ENCODE results near the gene MAD2L1BP. TPM values are rescaled to one million over a fixed set of nuclear protein-coding genes. Genes with fewer than 3 reads are reported as not detected.
"Not testable (repeated sequence)": the region's sequence is repeated elsewhere in the genome, so short reads cannot be mapped to it uniquely, and the experiment has no call there.

The MAD2L1BP gene
- polyA plus RNA-seq, 2 donors = 10.1 to 23.6 TPM

GRCh38 chr6:43634702-43635303, 837 bp upstream of the MAD2L1BP start:
- peak overlapping the region in 1 of 2 donors; percentile 83 for H3K27ac ChIP-seq (ENCODE audit: low read depth in 2 of 2, low read length in 1 of 2)
- peaks cover 0 to 2% of the 10 kb centered on the region in 2 donors for H3K4me1 ChIP-seq (ENCODE audit: control insufficient read depth in 2 of 2, insufficient read depth in 2 of 2, low read length in 1 of 2)
- 71 to 76% methylated on average over 9 of the region's 9 CpGs for WGBS, 2 donors
- H3K4me3 ChIP-seq (ENCODE audit: low read depth in 1 of 2, low read length in 2 of 2) = no peak overlapping the region
- H3K36me3 ChIP-seq (ENCODE audit: control insufficient read depth in 2 of 2, insufficient read depth in 2 of 2, low read length in 1 of 2) = no peaks in the 10 kb centered on the region
- no peaks in the 10 kb centered on the region for H3K9me3 ChIP-seq (ENCODE audit: control insufficient read depth in 2 of 2, insufficient read depth in 1 of 2, low read depth in 1 of 2, low read length in 1 of 2)
- H3K27me3 ChIP-seq (ENCODE audit: control insufficient read depth in 1 of 2, insufficient read depth in 2 of 2, low read length in 2 of 2) = no peaks in the 10 kb centered on the region

- H3K4me1 ChIP-seq (ENCODE audit: control insufficient read depth in 2 of 2, insufficient read depth in 2 of 2, low read length in 1 of 2) = peaks cover 2 to 4% of the 10 kb centered on the region in 2 donors
- peak overlapping the region; percentile 81 to 83 for H3K27ac ChIP-seq (ENCODE audit: low read depth in 2 of 2, low read length in 1 of 2)
- peaks cover 0 to 8% of the 10 kb centered on the region in 2 donors for H3K36me3 ChIP-seq (ENCODE audit: control insufficient read depth in 2 of 2, insufficient read depth in 2 of 2, low read length in 1 of 2)
- no peaks in the 10 kb centered on the region for H3K27me3 ChIP-seq (ENCODE audit: control insufficient read depth in 1 of 2, insufficient read depth in 2 of 2, low read length in 2 of 2)
- 12 to 13% methylated on average over 7 of the region's 7 CpGs for WGBS, 2 donors
- H3K9me3 ChIP-seq (ENCODE audit: control insufficient read depth in 2 of 2, insufficient read depth in 1 of 2, low read depth in 1 of 2, low read length in 1 of 2) = no peaks in the 10 kb centered on the region
- H3K4me3 ChIP-seq (ENCODE audit: low read depth in 1 of 2, low read length in 2 of 2) = peak overlapping the region; percentile 78 to 80
These were observed 644 bp downstream of the MAD2L1BP start for GRCh38 chr6:43636308-43636659.

GRCh38 chr6:43639984-43640800, 4.6 kb downstream of the MAD2L1BP start:
- Histone ChIP-seq H3K27me3 (ENCODE audit: control insufficient read depth in 1 of 2, insufficient read depth in 2 of 2, low read length in 2 of 2) (no peaks in the 10 kb centered on the region), H3K36me3 (ENCODE audit: control insufficient read depth in 2 of 2, insufficient read depth in 2 of 2, low read length in 1 of 2) (peaks cover 0 to 8% of the 10 kb centered on the region in 2 donors), H3K4me3 (ENCODE audit: low read depth in 1 of 2, low read length in 2 of 2) (no peak overlapping the region), H3K9me3 (ENCODE audit: control insufficient read depth in 2 of 2, insufficient read depth in 1 of 2, low read depth in 1 of 2, low read length in 1 of 2) (no peaks in the 10 kb centered on the region), H3K4me1 (ENCODE audit: control insufficient read depth in 2 of 2, insufficient read depth in 2 of 2, low read length in 1 of 2) (peaks cover 2 to 4% of the 10 kb centered on the region in 2 donors), H3K27ac (ENCODE audit: low read depth in 2 of 2, low read length in 1 of 2) (peak overlapping the region in 1 of 2 donors; percentile 64)
- 88 to 89% methylated on average over 21 of the region's 21 CpGs for WGBS, 2 donors

GRCh38 chr6:43644940-43645612, 9.4 kb downstream of the MAD2L1BP start, which contains the start of gene RSPH9:
Gene RSPH9, plus strand, starts transcription at chr6:43645036. Its CDS starts 63 bp downstream, at chr6:43645099.
- no peaks in the 10 kb centered on the region for H3K9me3 ChIP-seq (ENCODE audit: control insufficient read depth in 2 of 2, insufficient read depth in 1 of 2, low read depth in 1 of 2, low read length in 1 of 2)
- peaks cover 0 to 5% of the 10 kb centered on the region in 2 donors for H3K36me3 ChIP-seq (ENCODE audit: control insufficient read depth in 2 of 2, insufficient read depth in 2 of 2, low read length in 1 of 2)
- WGBS, 2 donors = 10 to 14% methylated on average over 52 of the region's 52 CpGs
- peak within 1 kb of the TSS in 1 of 2 donors; percentile 17 for H3K27ac ChIP-seq (ENCODE audit: low read depth in 2 of 2, low read length in 1 of 2)
- H3K27me3 ChIP-seq (ENCODE audit: control insufficient read depth in 1 of 2, insufficient read depth in 2 of 2, low read length in 2 of 2) = no peaks in the 10 kb centered on the region
- H3K4me1 ChIP-seq (ENCODE audit: control insufficient read depth in 2 of 2, insufficient read depth in 2 of 2, low read length in 1 of 2) = peaks cover 0 to 2% of the 10 kb centered on the region in 2 donors
- H3K4me3 ChIP-seq (ENCODE audit: low read depth in 1 of 2, low read length in 2 of 2) = peak within 1 kb of the TSS; percentile 25 to 34

- H3K27ac ChIP-seq (ENCODE audit: low read depth in 2 of 2, low read length in 1 of 2) = peak overlapping the region in 1 of 2 donors; percentile 17
These were observed 9.9 kb downstream of the MAD2L1BP start for GRCh38 chr6:43645613-43645964.

GRCh38 chr6:43647613-43648012, 12.0 kb downstream of the MAD2L1BP start:
- no peaks in the 10 kb centered on the region for H3K27me3 ChIP-seq (ENCODE audit: control insufficient read depth in 1 of 2, insufficient read depth in 2 of 2, low read length in 2 of 2)
- H3K4me3 ChIP-seq (ENCODE audit: low read depth in 1 of 2, low read length in 2 of 2) = no peak overlapping the region
- no peaks in the 10 kb centered on the region for H3K36me3 ChIP-seq (ENCODE audit: control insufficient read depth in 2 of 2, insufficient read depth in 2 of 2, low read length in 1 of 2)
- H3K27ac ChIP-seq (ENCODE audit: low read depth in 2 of 2, low read length in 1 of 2) = no peak overlapping the region
- 92 to 94% methylated on average over 3 of the region's 3 CpGs for WGBS, 2 donors
- no peaks in the 10 kb centered on the region for H3K4me1 ChIP-seq (ENCODE audit: control insufficient read depth in 2 of 2, insufficient read depth in 2 of 2, low read length in 1 of 2)
- no peaks in the 10 kb centered on the region for H3K9me3 ChIP-seq (ENCODE audit: control insufficient read depth in 2 of 2, insufficient read depth in 1 of 2, low read depth in 1 of 2, low read length in 1 of 2)

More at GRCh38 chr6:43645613-43645964, 9.9 kb downstream of the MAD2L1BP start:
- H3K9me3 ChIP-seq (ENCODE audit: control insufficient read depth in 2 of 2, insufficient read depth in 1 of 2, low read depth in 1 of 2, low read length in 1 of 2) = no peaks in the 10 kb centered on the region
- H3K4me1 ChIP-seq (ENCODE audit: control insufficient read depth in 2 of 2, insufficient read depth in 2 of 2, low read length in 1 of 2) = no peaks in the 10 kb centered on the region
- H3K27me3 ChIP-seq (ENCODE audit: control insufficient read depth in 1 of 2, insufficient read depth in 2 of 2, low read length in 2 of 2) = no peaks in the 10 kb centered on the region
- H3K4me3 ChIP-seq (ENCODE audit: low read depth in 1 of 2, low read length in 2 of 2) = peak overlapping the region; percentile 25 to 34
- WGBS, 2 donors = 13% methylated on average over 9 of the region's 9 CpGs
- peaks cover 0 to 2% of the 10 kb centered on the region in 2 donors for H3K36me3 ChIP-seq (ENCODE audit: control insufficient read depth in 2 of 2, insufficient read depth in 2 of 2, low read length in 1 of 2)

GRCh38 chr6:43648248-43648647, 12.6 kb downstream of the MAD2L1BP start:
- Histone ChIP-seq H3K36me3 (ENCODE audit: control insufficient read depth in 2 of 2, insufficient read depth in 2 of 2, low read length in 1 of 2) (no peaks in the 10 kb centered on the region), H3K4me3 (ENCODE audit: low read depth in 1 of 2, low read length in 2 of 2) (no peak overlapping the region), H3K4me1 (ENCODE audit: control insufficient read depth in 2 of 2, insufficient read depth in 2 of 2, low read length in 1 of 2) (no peaks in the 10 kb centered on the region), H3K27me3 (ENCODE audit: control insufficient read depth in 1 of 2, insufficient read depth in 2 of 2, low read length in 2 of 2) (no peaks in the 10 kb centered on the region), H3K9me3 (ENCODE audit: control insufficient read depth in 2 of 2, insufficient read depth in 1 of 2, low read depth in 1 of 2, low read length in 1 of 2) (no peaks in the 10 kb centered on the region), H3K27ac (ENCODE audit: low read depth in 2 of 2, low read length in 1 of 2) (no peak overlapping the region)
- WGBS, 2 donors = 87 to 90% methylated on average over 2 of the region's 2 CpGs

GRCh38 chr6:43652822-43653221, 17.2 kb downstream of the MAD2L1BP start:
- not testable (repeated sequence) for H3K4me3 ChIP-seq (ENCODE audit: low read depth in 1 of 2, low read length in 2 of 2); H3K27me3 ChIP-seq (ENCODE audit: control insufficient read depth in 1 of 2, insufficient read depth in 2 of 2, low read length in 2 of 2); H3K36me3 ChIP-seq (ENCODE audit: control insufficient read depth in 2 of 2, insufficient read depth in 2 of 2, low read length in 1 of 2); H3K9me3 ChIP-seq (ENCODE audit: control insufficient read depth in 2 of 2, insufficient read depth in 1 of 2, low read depth in 1 of 2, low read length in 1 of 2); H3K27ac ChIP-seq (ENCODE audit: low read depth in 2 of 2, low read length in 1 of 2); H3K4me1 ChIP-seq (ENCODE audit: control insufficient read depth in 2 of 2, insufficient read depth in 2 of 2, low read length in 1 of 2)
- 93 to 97% methylated on average over 2 of the region's 2 CpGs for whole genome bisulfite sequencing, 2 donors

- no peaks in the 10 kb centered on the region for H3K4me1 ChIP-seq (ENCODE audit: control insufficient read depth in 2 of 2, insufficient read depth in 2 of 2, low read length in 1 of 2)
- H3K27ac ChIP-seq (ENCODE audit: low read depth in 2 of 2, low read length in 1 of 2) = no peak overlapping the region
- H3K36me3 ChIP-seq (ENCODE audit: control insufficient read depth in 2 of 2, insufficient read depth in 2 of 2, low read length in 1 of 2) = no peaks in the 10 kb centered on the region
- H3K27me3 ChIP-seq (ENCODE audit: control insufficient read depth in 1 of 2, insufficient read depth in 2 of 2, low read length in 2 of 2) = no peaks in the 10 kb centered on the region
- WGBS, 2 donors = 90 to 91% methylated on average over 3 of the region's 3 CpGs
- H3K9me3 ChIP-seq (ENCODE audit: control insufficient read depth in 2 of 2, insufficient read depth in 1 of 2, low read depth in 1 of 2, low read length in 1 of 2) = no peaks in the 10 kb centered on the region
- no peak overlapping the region for H3K4me3 ChIP-seq (ENCODE audit: low read depth in 1 of 2, low read length in 2 of 2)
These were observed 21.7 kb downstream of the MAD2L1BP start for GRCh38 chr6:43657221-43657802.

All from esophagus (tissue), 2 donors.